HG03159 (cell line): ENCODE measurements around the gene TBXT.

ENCODE experiments used
- ATAC-seq: cut with Tn5 transposase; IDR thresholded peaks from one replicate; pipeline ENCODE4 v1.9.1; 2021; ENCODE audit warnings: mild to moderate bottlenecking, moderate library complexity; ENCODE audit not compliant: unreplicated experiment

The TBXT gene

DNA sequence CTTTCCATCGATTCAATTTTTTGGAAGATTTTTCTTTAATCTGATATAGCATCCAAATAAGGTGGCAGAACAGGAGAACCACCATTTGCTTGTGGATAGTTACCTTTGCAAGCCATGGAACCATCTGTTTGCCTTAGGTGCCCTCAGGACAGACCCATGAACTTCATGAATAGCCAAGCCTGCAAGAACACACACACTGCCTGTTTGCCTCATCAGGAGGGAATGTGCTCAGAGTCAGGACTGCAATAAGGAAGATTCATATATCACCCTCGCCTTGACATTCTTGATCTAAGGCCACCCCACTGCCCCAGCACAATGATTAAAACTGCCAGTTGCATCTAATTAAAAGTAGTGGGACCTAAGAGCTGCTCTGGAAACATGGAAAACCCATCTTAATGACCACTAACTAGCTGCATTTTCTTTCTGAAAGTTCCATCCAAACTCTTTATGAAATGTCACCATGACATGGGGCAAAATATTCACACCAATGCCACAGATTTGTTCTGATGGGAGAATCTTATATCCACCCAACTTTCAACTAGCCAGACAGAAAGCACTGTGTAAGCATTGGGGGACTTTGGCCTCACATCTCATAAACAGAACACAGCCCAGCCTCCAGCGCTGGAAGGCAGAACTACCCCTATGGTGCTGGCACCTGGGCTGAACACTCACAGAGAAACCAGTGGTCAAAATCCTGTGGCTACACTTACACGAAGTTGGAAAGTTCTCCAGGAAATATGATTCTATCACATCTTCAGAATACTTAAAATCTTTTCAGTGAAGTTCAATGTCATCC lies 48.3 kb downstream of the TBXT start:
- no peak for ATAC-seq

GRCh38 chr6:166115609-166116008 lies 52.0 kb downstream of the TBXT start:
- no peak for ATAC-seq

DNA sequence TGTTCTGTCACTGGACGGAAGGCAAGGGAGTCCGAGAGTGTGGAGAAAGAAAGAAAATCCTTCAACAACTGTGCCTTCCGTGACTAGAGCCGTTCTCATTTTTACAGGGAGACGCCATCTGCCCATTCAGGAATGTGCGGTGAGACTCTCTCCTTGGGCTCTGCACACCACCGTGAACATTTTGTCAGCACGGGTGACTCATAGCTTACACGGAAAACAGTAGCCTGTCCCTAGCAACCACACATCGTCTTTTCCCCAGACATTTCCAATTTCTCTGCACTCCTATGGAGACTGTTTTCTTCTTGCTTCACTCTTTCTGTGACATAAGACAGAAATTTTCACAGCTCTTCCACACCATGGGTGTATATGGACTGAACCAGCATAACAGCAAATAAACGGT lies 55.1 kb downstream of the TBXT start:
- ATAC-seq = no peak

DNA sequence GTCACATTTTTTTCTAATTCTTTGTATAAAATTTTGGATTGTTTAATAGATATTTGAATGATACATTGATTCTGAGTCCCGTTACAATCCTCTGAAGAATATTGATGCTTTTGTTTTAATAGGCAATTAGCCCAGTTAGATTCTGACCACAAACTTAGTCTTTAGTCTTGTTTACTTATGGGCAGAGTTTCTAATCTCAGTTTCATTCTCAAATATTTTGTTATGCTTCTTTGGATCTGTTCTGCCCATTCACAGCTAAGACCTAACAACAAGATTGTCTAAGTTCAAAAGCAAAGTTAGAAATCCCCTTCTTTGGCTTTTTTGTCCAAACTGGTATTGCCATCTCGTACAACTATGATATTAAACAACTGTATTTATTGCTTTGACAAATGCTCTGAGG lies 58.0 kb downstream of the TBXT start:
- no peak for ATAC-seq
